Heart left ventricle (tissue), 13 donors: ENCODE data around the gene ZBTB34.

ENCODE experiments used
- POLR2A ChIP-seq, 2 donors: fragments of 450-650 bp; IDR thresholded peaks; one replicate each; pipeline ENCODE4 v1.6.1; 2017; ENCODE audit warnings: antibody characterized with exemption in 2 of 2, mild to moderate bottlenecking in 2 of 2, moderate library complexity in 2 of 2
- TF ChIP-seq, protein P1 (sequence below), 12 donors: fragments of 200-600 bp; sonication (generic) in 4 of 12; IDR thresholded peaks; one replicate each; pipeline versions ENCODE4 v1.5.0 to v1.8.0; 2018 to 2022; ENCODE audit warnings: antibody characterized with exemption in 12 of 12, mild to moderate bottlenecking in 5 of 12
- donor health status: ischemic (EF 13 %, LVEDD 7.1; RV severe dilation, severe dysfunction).
- donor health status: DM: no; HTN: yes; CAD: no.
- donor health status: DM: no; HTN: no; CAD: no.
- donor health status: ischemic (EF 25% LVEDD 6.9; RV normal size, moderate dysfunction).
- donor health status: ischemic (EF 25% LVEDD 5.7; RV mildly dilated, moderate dysfunction).
- donor health status: ischemic (EF 35%, LVEDD 5.7; RV mildly dilated, moderate dysfunction).
- donor health status: nonischemic (EF 11% LVEDD 7.7; RV severe dilation, severe dysfunction).
- donor health status: DM: yes; HTN: yes; CAD: no.
- donor health status: PGD.
- donor health status: ischemic (EF 29% LVEDD 5.4; RV normal size, mild dysfunction).
- donor health status: nonischemic (EF 23%, LVEDD 6.1; RV moderate dilation, normal function).

DNA sequence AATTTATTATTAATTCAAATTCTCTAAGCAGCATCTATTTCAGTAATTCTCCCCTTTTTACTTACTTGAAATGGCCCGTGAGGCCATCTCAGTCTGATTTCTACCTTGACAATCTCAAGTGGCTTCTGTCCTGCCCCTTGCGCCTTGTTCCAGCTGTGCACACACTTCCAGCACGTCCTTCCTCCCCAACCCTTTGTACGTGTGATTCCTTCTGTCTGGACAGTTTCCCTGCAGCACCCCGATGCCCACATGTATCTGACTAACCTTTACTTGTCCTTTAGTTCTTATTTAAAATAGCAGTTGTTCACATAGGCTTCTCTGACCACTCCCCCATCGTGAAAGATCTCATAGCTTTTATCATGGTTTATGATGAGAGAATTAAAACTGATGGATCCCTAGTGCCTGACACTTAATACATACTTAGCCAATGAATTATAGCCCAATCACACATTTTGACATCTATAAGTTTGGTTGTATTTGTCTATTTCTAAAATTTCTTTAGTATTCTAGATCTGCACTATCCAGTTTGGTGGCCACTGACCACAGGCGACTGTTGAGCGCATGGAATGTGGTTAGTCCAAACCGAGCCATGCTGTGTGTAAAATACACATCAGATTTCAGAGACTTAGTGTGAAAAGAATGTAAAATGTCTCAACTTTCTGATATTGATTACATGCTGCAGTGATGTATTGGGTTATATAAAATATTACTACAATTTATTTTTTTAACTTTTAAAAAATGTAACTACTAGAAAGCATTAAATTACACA lies 14.3 kb downstream of the ZBTB34 start:
- TF ChIP-seq, protein P1, sequence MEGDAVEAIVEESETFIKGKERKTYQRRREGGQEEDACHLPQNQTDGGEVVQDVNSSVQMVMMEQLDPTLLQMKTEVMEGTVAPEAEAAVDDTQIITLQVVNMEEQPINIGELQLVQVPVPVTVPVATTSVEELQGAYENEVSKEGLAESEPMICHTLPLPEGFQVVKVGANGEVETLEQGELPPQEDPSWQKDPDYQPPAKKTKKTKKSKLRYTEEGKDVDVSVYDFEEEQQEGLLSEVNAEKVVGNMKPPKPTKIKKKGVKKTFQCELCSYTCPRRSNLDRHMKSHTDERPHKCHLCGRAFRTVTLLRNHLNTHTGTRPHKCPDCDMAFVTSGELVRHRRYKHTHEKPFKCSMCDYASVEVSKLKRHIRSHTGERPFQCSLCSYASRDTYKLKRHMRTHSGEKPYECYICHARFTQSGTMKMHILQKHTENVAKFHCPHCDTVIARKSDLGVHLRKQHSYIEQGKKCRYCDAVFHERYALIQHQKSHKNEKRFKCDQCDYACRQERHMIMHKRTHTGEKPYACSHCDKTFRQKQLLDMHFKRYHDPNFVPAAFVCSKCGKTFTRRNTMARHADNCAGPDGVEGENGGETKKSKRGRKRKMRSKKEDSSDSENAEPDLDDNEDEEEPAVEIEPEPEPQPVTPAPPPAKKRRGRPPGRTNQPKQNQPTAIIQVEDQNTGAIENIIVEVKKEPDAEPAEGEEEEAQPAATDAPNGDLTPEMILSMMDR (IDR thresholded peaks at IDR 0.05): no peak
- TF ChIP-seq POLR2A (IDR thresholded peaks at IDR 0.05): no peak
